ENCODE measurements around the gene ANKRD23. TPM values are rescaled to one million over a fixed set of nuclear protein-coding genes. Genes with fewer than 3 reads are reported as not detected.

ANKRD23 gene
- total and polyA plus RNA-seq, 2 of the 8 experiments (the other 6 are each of a cell fraction or from before 2014, with no cell fraction given), result 3.4 to 3.5 TPM

MicroRNA genes within 50 kb of the gene (microRNA counts, 767-probe panel; counts per million panel counts)
- 879 counts per million, percentile 95 among the panel's probes with 10 or more counts for microRNA hsa-miR-3127-5p

Small RNA genes lying within 50 kb of the gene (microRNA-seq; reads per million reads assigned to microRNA genes)
- 0 to 0.81 reads per million in 2 experiments for gene MIR3127 (ENCODE audit: borderline microRNAs expressed in 2 of 2, borderline number of aligned reads in 2 of 2, borderline replicate concordance in 1 of 2)

Small RNA genes lying within 50 kb of the gene (small RNA-seq; reads per million reads assigned to genes)
- gene MIR3127 (ENCODE audit: insufficient read depth), result 6.2 reads per million, percentile 69 among the genes with 10 or more reads in this experiment

Other genes starting within 250 kb of the ANKRD23 start
- gene KANSL3, start 205.7 kb downstream of the ANKRD23 start, total RNA-seq (2021; fragmentation: NEBNext Ultra II Directional; extraction: Animal tissue kit (Norgen Biotek cat#: 25700)), result 31.4 and 32.6 TPM in 2 replicates
- gene KANSL3, start 205.7 kb downstream of the ANKRD23 start, polyA plus RNA-seq (2011; rRNA removed), result 19.8 and 30.4 TPM in 2 replicates
- 0.69 and 0.88 TPM in 2 replicates for gene FER1L5, start 201.3 kb downstream of the ANKRD23 start, total RNA-seq (2021; fragmentation: NEBNext Ultra II Directional; extraction: Animal tissue kit (Norgen Biotek cat#: 25700))
- 0.23 and 0.38 TPM in 2 replicates for gene FER1L5, start 201.3 kb downstream of the ANKRD23 start, polyA plus RNA-seq (2011; rRNA removed)
- gene LMAN2L, start 104.0 kb downstream of the ANKRD23 start, total RNA-seq (2021; fragmentation: NEBNext Ultra II Directional; extraction: Animal tissue kit (Norgen Biotek cat#: 25700)), result 14.3 and 15.7 TPM in 2 replicates
- gene LMAN2L, start 104.0 kb downstream of the ANKRD23 start, polyA plus RNA-seq (2011; rRNA removed), result 11.1 and 17.6 TPM in 2 replicates
- 10.7 and 11.0 TPM in 2 replicates for gene CNNM4, start 83.1 kb downstream of the ANKRD23 start, total RNA-seq (2021; fragmentation: NEBNext Ultra II Directional; extraction: Animal tissue kit (Norgen Biotek cat#: 25700))
- 10.3 and 13.0 TPM in 2 replicates for gene CNNM4, start 83.1 kb downstream of the ANKRD23 start, polyA plus RNA-seq (2011; rRNA removed)
- gene CNNM3, start 27.8 kb downstream of the ANKRD23 start, total RNA-seq (2021; fragmentation: NEBNext Ultra II Directional; extraction: Animal tissue kit (Norgen Biotek cat#: 25700)), result 29.2 and 29.9 TPM in 2 replicates
- 29.1 and 39.0 TPM in 2 replicates for gene CNNM3, start 27.8 kb downstream of the ANKRD23 start, polyA plus RNA-seq (2011; rRNA removed)
- 18.5 and 19.7 TPM in 2 replicates for gene ANKRD39, start 14.0 kb upstream of the ANKRD23 start, total RNA-seq (2021; fragmentation: NEBNext Ultra II Directional; extraction: Animal tissue kit (Norgen Biotek cat#: 25700))
- gene ANKRD39, start 14.0 kb upstream of the ANKRD23 start, polyA plus RNA-seq (2011; rRNA removed), result 21.3 and 22.9 TPM in 2 replicates
- gene SEMA4C, start 26.1 kb upstream of the ANKRD23 start, total RNA-seq (2021; fragmentation: NEBNext Ultra II Directional; extraction: Animal tissue kit (Norgen Biotek cat#: 25700)), result 67.3 and 74.3 TPM in 2 replicates
- 47.5 and 71.4 TPM in 2 replicates for gene SEMA4C, start 26.1 kb upstream of the ANKRD23 start, polyA plus RNA-seq (2011; rRNA removed)
- 0.63 and 0.65 TPM in 2 replicates for gene FAM178B, start 142.6 kb upstream of the ANKRD23 start, total RNA-seq (2021; fragmentation: NEBNext Ultra II Directional; extraction: Animal tissue kit (Norgen Biotek cat#: 25700))
- gene FAM178B, start 142.6 kb upstream of the ANKRD23 start, polyA plus RNA-seq (2011; rRNA removed), result 0.91 and 1.4 TPM in 2 replicates

All from H1 (cell line).